Kidney (tissue), 22 donors: ENCODE results near the gene LUZP2. TPM values are rescaled to one million over a fixed set of nuclear protein-coding genes. Genes with fewer than 3 reads are reported as not detected.

ENCODE experiments used
- DNase-seq, 5 donors: peaks; one replicate each; pipeline ENCODE4 v3.0.0-alpha.2; 2013 to 2020
- FAIRE-seq: peaks from 2 replicates; lab custom pipeline; 2012; peaks lifted over from hg19 to GRCh38; lab: Jason Lieb, UNC
- H3K27ac ChIP-seq, 2 donors: one replicate each; pipeline ENCODE4 v1.7.0; 2013; ENCODE audit warnings: low read depth in 2 of 2, low read length in 2 of 2, inconsistent platforms in 1 of 2
- H3K27me3 ChIP-seq: one replicate; pipeline ENCODE4 v1.7.1; 2013; ENCODE audit warnings: low read length, inconsistent platforms; ENCODE audit not compliant: control insufficient read depth, insufficient read depth
- H3K36me3 ChIP-seq, 3 donors: one replicate each; pipeline versions ENCODE4 v1.7.0 to v1.7.1; 2013; ENCODE audit warnings: low read length in 3 of 3, control low read depth in 1 of 3, inconsistent platforms in 1 of 3; ENCODE audit not compliant: insufficient read depth in 3 of 3, control insufficient read depth in 2 of 3
- H3K4me1 ChIP-seq, 3 donors: one replicate each; pipeline versions ENCODE4 v1.7.0 to v1.7.1; 2013; ENCODE audit warnings: low read length in 3 of 3, inconsistent platforms in 1 of 3, low read depth in 1 of 3; ENCODE audit not compliant: control insufficient read depth in 2 of 3, insufficient read depth in 2 of 3
- H3K4me3 ChIP-seq, 3 donors: one replicate each; pipeline versions ENCODE4 v1.7.0 to v1.8.1; 2013; ENCODE audit warnings: low read length in 3 of 3, control low read depth in 1 of 3, inconsistent platforms in 1 of 3
- H3K9ac ChIP-seq, 3 donors: one replicate each; pipeline versions ENCODE4 v1.7.0 to v1.7.1; 2013; ENCODE audit warnings: low read length in 3 of 3, control low read depth in 1 of 3, inconsistent platforms in 1 of 3
- H3K9me3 ChIP-seq, 3 donors: one replicate each; pipeline versions ENCODE4 v1.7.0 to v1.7.1; 2013; ENCODE audit warnings: low read length in 3 of 3, control low read depth in 1 of 3, inconsistent platforms in 1 of 3; ENCODE audit not compliant: control insufficient read depth in 2 of 3, insufficient read depth in 1 of 3
- intact Hi-C: fragments of 100-400 bp; cut with DNase I; formaldehyde crosslinking; loops from one replicate; pipeline ENCODE4 v1.11.1; 2022
- long read RNA-seq, 10 donors: library from polyadenylated mRNA in 1 of 10; unstranded in 1 of 10; transcript quantifications; one replicate each; pipeline ENCODE4 v2.0.0 and lab custom pipeline, GENCODE V29; 2021 to 2026
- polyA plus RNA-seq: library from polyadenylated mRNA; stranded (reverse); fragments of 350-450 nt; fragmentation: Illumina TruSeq; extraction: RNeasy Lipid Tissue Mini Kit (QIAGEN cat#74804); gene quantifications from one replicate; pipeline ENCODE4 v1.2.3, GENCODE V29; 2014; ENCODE audit warnings: low read depth, low replicate concordance; ENCODE audit not compliant: insufficient read depth
- total RNA-seq: library from RNA; stranded (reverse); fragmentation: NEBNext Ultra II Directional; extraction: Animal tissue kit (Norgen Biotek cat#: 25700); gene quantifications from one replicate; pipeline ENCODE4 v1.2.1, GENCODE V29; 2021
- TF ChIP-seq, protein P1 (sequence below): IDR thresholded peaks from 3 replicates; pipeline ENCODE4 v1.5.1; 2012; ENCODE audit warnings: mild to moderate bottlenecking, moderate library complexity, borderline replicate concordance; ENCODE audit not compliant: insufficient read depth; ENCODE audit errors: extremely low read depth
- donor health status: control.
- donor health status: control.
- donor health status: control.
- donor health status: control.
- donor health status: control.
- donor health status: DM: yes; HTN: yes; CAD: no.
- donor health status: Normal renal cell carcinoma (clear cell type).

The LUZP2 gene
- total RNA-seq: 0.19 TPM
- polyA plus RNA-seq: not detected
- long read RNA-seq, donor 1, full-length matches to known transcripts: 1 of 1 reads
- long read RNA-seq, donor 1, partial matches to known transcripts: 0 of 1 reads
- long read RNA-seq, donor 1, other reads (novel, unspliced or antisense): 0 of 1 reads
- long read RNA-seq, donor 2, full-length matches to known transcripts: 2 of 2 reads
- long read RNA-seq, donor 2, partial matches to known transcripts: 0 of 2 reads
- long read RNA-seq, donor 2, other reads (novel, unspliced or antisense): 0 of 2 reads
- long read RNA-seq, donor 3, full-length matches to known transcripts: 1 of 1 reads
- long read RNA-seq, donor 3, partial matches to known transcripts: 0 of 1 reads
- long read RNA-seq, donor 3, other reads (novel, unspliced or antisense): 0 of 1 reads
- long read RNA-seq, donor 4: 0 reads
- long read RNA-seq, donor 5: 0 reads
- long read RNA-seq, donor 6: 0 reads
- long read RNA-seq, donor 7: 0 reads
- long read RNA-seq, donor 8: 0 reads
- long read RNA-seq, donor 9: 0 reads
- long read RNA-seq, donor 10: 0 reads

DNA sequence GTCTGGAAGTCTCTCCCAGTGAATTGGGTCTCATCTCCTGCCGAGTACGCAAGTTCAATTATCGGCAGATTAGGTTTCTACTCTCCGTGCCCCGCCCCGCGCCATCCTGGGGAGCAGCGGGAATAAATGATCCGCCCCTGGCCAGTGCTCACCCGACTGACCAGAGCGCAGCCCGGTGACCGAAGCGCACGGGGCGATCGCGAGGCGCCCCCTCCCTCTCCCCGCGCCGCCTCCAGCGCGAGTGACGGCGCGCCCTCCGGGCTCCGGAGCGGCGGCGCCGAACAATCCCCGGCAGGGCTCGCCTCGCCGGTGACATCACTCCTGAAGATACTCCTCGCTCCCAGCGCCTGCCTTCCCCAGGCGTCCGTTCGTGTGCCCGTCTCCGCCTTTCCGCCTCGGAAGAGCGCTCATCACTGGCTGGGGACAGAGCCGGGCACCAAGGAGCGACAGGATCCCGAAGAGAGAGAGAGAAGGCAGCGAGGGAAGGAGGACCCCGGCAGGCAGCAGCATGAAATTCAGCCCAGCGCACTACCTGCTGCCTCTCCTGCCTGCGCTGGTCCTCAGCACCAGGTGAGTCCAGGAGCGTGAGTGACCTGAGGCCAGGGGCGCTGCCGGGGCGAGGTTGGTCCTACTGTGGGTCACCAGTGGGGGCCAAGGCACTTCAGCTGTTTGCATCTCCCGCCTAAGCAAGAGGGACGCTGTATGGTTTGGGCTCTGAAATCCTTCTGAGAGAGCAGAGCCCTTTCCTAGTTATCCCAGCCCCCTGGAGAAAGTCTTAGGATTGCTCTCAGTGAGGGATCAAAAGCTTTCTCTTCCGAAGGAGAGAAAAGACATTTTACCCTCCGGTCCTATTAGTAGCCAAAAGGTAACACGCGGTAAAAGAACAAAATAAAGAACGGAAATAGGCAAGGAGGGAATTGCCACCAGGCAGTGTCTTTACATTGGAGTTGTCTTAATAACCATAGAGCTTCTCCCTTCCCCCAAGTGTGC lies at the start of gene LUZP2:
LUZP2 (plus strand) TSS at position 318 of the 990 bp plus-strand sequence.
- no peaks in the 10 kb centered on the region for H3K36me3 ChIP-seq
- TF ChIP-seq, protein P1, sequence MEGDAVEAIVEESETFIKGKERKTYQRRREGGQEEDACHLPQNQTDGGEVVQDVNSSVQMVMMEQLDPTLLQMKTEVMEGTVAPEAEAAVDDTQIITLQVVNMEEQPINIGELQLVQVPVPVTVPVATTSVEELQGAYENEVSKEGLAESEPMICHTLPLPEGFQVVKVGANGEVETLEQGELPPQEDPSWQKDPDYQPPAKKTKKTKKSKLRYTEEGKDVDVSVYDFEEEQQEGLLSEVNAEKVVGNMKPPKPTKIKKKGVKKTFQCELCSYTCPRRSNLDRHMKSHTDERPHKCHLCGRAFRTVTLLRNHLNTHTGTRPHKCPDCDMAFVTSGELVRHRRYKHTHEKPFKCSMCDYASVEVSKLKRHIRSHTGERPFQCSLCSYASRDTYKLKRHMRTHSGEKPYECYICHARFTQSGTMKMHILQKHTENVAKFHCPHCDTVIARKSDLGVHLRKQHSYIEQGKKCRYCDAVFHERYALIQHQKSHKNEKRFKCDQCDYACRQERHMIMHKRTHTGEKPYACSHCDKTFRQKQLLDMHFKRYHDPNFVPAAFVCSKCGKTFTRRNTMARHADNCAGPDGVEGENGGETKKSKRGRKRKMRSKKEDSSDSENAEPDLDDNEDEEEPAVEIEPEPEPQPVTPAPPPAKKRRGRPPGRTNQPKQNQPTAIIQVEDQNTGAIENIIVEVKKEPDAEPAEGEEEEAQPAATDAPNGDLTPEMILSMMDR: no peak
- H3K9me3 ChIP-seq: no peaks in the 10 kb centered on the region
- H3K4me1 ChIP-seq: peaks cover 0 to 6% (median 0%) of the 10 kb centered on the region in 3 donors
- H3K4me3 ChIP-seq: peak within 1 kb of the TSS; percentile 60 to 71 (median 67)
- intact Hi-C loops: no loop called here
- DNase-seq: peak; percentile 49 to 84 (median 74)
- FAIRE-seq: no peak
- peaks cover 7% of the 10 kb centered on the region for H3K27me3 ChIP-seq
- H3K27ac ChIP-seq: no peak within 1 kb of the TSS
- H3K9ac ChIP-seq: peak within 1 kb of the TSS in 1 of 3 donors; percentile 40

DNA sequence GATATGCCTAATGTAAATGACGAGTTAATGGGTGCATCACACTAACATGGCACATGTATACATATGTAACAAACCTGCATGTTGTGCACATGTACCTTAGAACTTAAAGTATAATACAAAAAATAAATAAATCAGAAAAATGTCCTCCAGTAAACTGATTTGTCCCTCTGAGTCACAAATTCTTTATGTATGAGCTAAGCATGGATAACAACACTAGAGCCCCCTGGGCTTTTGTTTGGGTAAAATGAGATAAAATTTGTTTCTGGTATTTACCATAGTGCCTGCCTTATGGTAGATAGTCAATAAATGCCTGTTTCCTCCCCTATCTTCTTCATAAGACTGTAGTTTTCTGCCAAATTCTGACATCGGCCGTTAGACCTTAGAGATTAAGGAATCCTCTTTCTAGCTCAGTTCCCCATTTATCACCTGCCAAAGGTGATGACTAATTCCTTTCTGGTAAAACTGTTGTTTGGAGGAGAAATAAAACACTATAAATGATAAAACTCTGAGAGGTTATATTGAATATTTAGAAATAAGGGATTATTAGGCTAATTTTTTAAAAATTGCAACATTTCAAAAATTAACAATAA lies 43.6 kb upstream of the LUZP2 start:
- Histone ChIP-seq H3K4me3 (no peak overlapping the region), H3K27me3 (no peaks in the 10 kb centered on the region), H3K9ac (no peak overlapping the region), H3K36me3 (no peaks in the 10 kb centered on the region), H3K9me3 (no peaks in the 10 kb centered on the region), H3K4me1 (no peaks in the 10 kb centered on the region), H3K27ac (no peak overlapping the region)
- no peak for FAIRE-seq
- TF ChIP-seq, protein P1: no peak
- intact Hi-C loops: no loop called here
- DNase-seq: no peak

DNA sequence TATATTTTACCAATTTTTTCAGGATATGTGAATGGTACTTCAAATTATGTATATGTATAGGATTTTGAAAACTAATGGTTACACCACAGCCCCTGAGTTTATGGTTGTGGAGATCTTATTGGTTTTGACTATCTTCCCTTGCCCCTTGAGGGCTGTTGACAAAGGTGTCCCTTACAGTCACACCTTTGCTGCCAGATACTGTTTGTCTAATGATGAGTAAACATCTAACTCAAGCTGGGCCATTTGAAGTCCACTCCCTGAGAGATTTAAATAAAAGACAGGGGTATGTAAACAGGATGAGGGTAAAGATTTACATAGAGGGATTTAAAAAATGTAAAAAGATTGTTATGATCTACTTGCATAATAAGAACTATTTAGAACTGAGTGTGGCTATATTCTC lies 38.9 kb upstream of the LUZP2 start:
- no peak overlapping the region for H3K4me3 ChIP-seq
- no peak overlapping the region for H3K9ac ChIP-seq
- no peak overlapping the region for H3K27ac ChIP-seq
- FAIRE-seq (no peak), DNase-seq (no peak)
- no peaks in the 10 kb centered on the region for H3K36me3 ChIP-seq
- intact Hi-C loops: no loop called here
- no peaks in the 10 kb centered on the region for H3K27me3 ChIP-seq
- H3K9me3 ChIP-seq: no peaks in the 10 kb centered on the region
- TF ChIP-seq, protein P1: no peak
- H3K4me1 ChIP-seq: no peaks in the 10 kb centered on the region
